Activated gamma-delta T cell (primary cell): ENCODE measurements around the gene CEACAM6.
"Not testable (repeated sequence)": the region's sequence is repeated elsewhere in the genome, so short reads cannot be mapped to it uniquely, and the experiment has no call there.

Source experiments
- DNase-seq: peaks from one replicate; lab custom pipeline; 2025; lab: John Stamatoyannopoulos, UW
- total RNA-seq, 2 donors: gene quantifications; one replicate each; lab custom pipeline; 2026; lab: John Stamatoyannopoulos, UW

The CEACAM6 gene
- total RNA-seq: 0 reads per million in 2 donors

GRCh38 chr19:41755328-41755913 is at the start of gene CEACAM6:
CEACAM6 (plus strand) TSS chr19:41755530; CDS start chr19:41755639, 109 bp downstream.
- no peak for DNase-seq

GRCh38 chr19:41706741-41707501 is 48.4 kb upstream of the CEACAM6 start:
- peak; percentile 22 for DNase-seq

- no peak for DNase-seq
These were observed 47.9 kb upstream of the CEACAM6 start for GRCh38 chr19:41707502-41707812.

GRCh38 chr19:41707871-41708371 is 47.4 kb upstream of the CEACAM6 start:
- DNase-seq: no peak

- no peak for DNase-seq
These were observed 46.8 kb upstream of the CEACAM6 start, which contains the start of gene CEACAM5 for GRCh38 chr19:41708481-41708880. CEACAM5 (plus strand) TSS chr19:41708626; CDS start chr19:41708732, 106 bp downstream.

GRCh38 chr19:41709516-41709915 is 45.8 kb upstream of the CEACAM6 start:
- DNase-seq: not testable (repeated sequence)

- DNase-seq: no peak
These were observed 45.2 kb upstream of the CEACAM6 start for GRCh38 chr19:41709951-41710645.

GRCh38 chr19:41711376-41712261 is 43.7 kb upstream of the CEACAM6 start:
- DNase-seq: no peak

- DNase-seq: no peak
These were observed 40.7 kb upstream of the CEACAM6 start for GRCh38 chr19:41714598-41714997.

- DNase-seq: no peak
These were observed 36.6 kb upstream of the CEACAM6 start for GRCh38 chr19:41718761-41719160.

- DNase-seq: no peak
These were observed 35.2 kb upstream of the CEACAM6 start for GRCh38 chr19:41720103-41720502.

GRCh38 chr19:41726493-41726892 is 28.8 kb upstream of the CEACAM6 start:
- DNase-seq: no peak

- no peak for DNase-seq
These were observed 21.2 kb upstream of the CEACAM6 start for GRCh38 chr19:41734156-41734555.

- DNase-seq: no peak
These were observed 20.7 kb upstream of the CEACAM6 start for GRCh38 chr19:41734585-41734984.

GRCh38 chr19:41735071-41735600 is 20.2 kb upstream of the CEACAM6 start:
- DNase-seq: no peak

GRCh38 chr19:41739361-41739760 is 16.0 kb upstream of the CEACAM6 start:
- DNase-seq: no peak

GRCh38 chr19:41740415-41741243 is 14.7 kb upstream of the CEACAM6 start:
- DNase-seq: no peak

- DNase-seq: no peak
These were observed 14.1 kb upstream of the CEACAM6 start for GRCh38 chr19:41741244-41741554.

- no peak for DNase-seq
These were observed 10.5 kb upstream of the CEACAM6 start for GRCh38 chr19:41744850-41745249.

- DNase-seq: no peak
These were observed 9.6 kb upstream of the CEACAM6 start for GRCh38 chr19:41745756-41746155.
